ENCODE data around the gene L3MBTL4. TPM values are rescaled to one million over a fixed set of nuclear protein-coding genes. Genes with fewer than 3 reads are reported as not detected.
"Not testable (repeated sequence)": the region's sequence is repeated elsewhere in the genome, so short reads cannot be mapped to it uniquely, and the experiment has no call there.

Gene L3MBTL4
- total RNA-seq, 1 donor from 2014 or later = not detected

GRCh38 chr18:6281874-6282273 is 132.8 kb downstream of the L3MBTL4 start:
- Histone ChIP-seq H3K9me3 (no peaks in the 10 kb centered on the region), H3K27me3 (no peaks in the 10 kb centered on the region), H3K36me3 (no peaks in the 10 kb centered on the region), H3K4me1 (no peaks in the 10 kb centered on the region), H3K27ac (no peak overlapping the region), H3K4me3 (no peak overlapping the region)
- intact Hi-C loops (cut with DNase I) = loop anchor here (10.0 kb wide), 1 partner anchor 57 kb away; no protein-coding TSS in a partner anchor
- TF ChIP-seq CTCF (IDR thresholded peaks at IDR 0.05) = no peak
- DNase-seq (ENCODE audit: low spot score in 2 of 2) = no peak

- H3K4me1 ChIP-seq = no peaks in the 10 kb centered on the region
- H3K27ac ChIP-seq = no peak overlapping the region
- TF ChIP-seq CTCF (IDR thresholded peaks at IDR 0.05) = no peak
- intact Hi-C loops (cut with DNase I) = loop anchor here (10.0 kb wide), 1 partner anchor 55 kb away; no protein-coding TSS in a partner anchor
- no peaks in the 10 kb centered on the region for H3K27me3 ChIP-seq
- H3K4me3 ChIP-seq = no peak overlapping the region
- no peaks in the 10 kb centered on the region for H3K9me3 ChIP-seq
- H3K36me3 ChIP-seq = no peaks in the 10 kb centered on the region
- no peak for DNase-seq (ENCODE audit: low spot score in 2 of 2)
Measured at GRCh38 chr18:6280211-6280743, 134.4 kb downstream of the L3MBTL4 start.

- intact Hi-C loops (cut with DNase I) = no loop called here
- TF ChIP-seq CTCF (IDR thresholded peaks at IDR 0.05) = no peak
Measured at GRCh38 chr18:6279308-6279707, 135.4 kb downstream of the L3MBTL4 start.

GRCh38 chr18:6273423-6273822 is 141.3 kb downstream of the L3MBTL4 start:
- Histone ChIP-seq H3K4me1 (no peaks in the 10 kb centered on the region), H3K9me3 (no peaks in the 10 kb centered on the region), H3K27ac (no peak overlapping the region), H3K27me3 (no peaks in the 10 kb centered on the region), H3K36me3 (no peaks in the 10 kb centered on the region), H3K4me3 (no peak overlapping the region)
- no peak for DNase-seq (ENCODE audit: low spot score in 2 of 2)
- intact Hi-C loops (cut with DNase I) = no loop called here
- no peak for TF ChIP-seq CTCF (IDR thresholded peaks at IDR 0.05)

More at GRCh38 chr18:6279308-6279707, 135.4 kb downstream of the L3MBTL4 start:
- no peak overlapping the region for H3K4me3 ChIP-seq
- no peaks in the 10 kb centered on the region for H3K36me3 ChIP-seq
- no peaks in the 10 kb centered on the region for H3K27me3 ChIP-seq
- H3K9me3 ChIP-seq = no peaks in the 10 kb centered on the region
- no peak for DNase-seq (ENCODE audit: low spot score in 2 of 2)
- no peaks in the 10 kb centered on the region for H3K4me1 ChIP-seq
- no peak overlapping the region for H3K27ac ChIP-seq

- H3K27me3 ChIP-seq; intact Hi-C loops (cut with DNase I); H3K4me3 ChIP-seq; H3K9me3 ChIP-seq; H3K36me3 ChIP-seq; DNase-seq (ENCODE audit: low spot score in 2 of 2); H3K4me1 ChIP-seq; H3K27ac ChIP-seq: not testable (repeated sequence)
Measured at GRCh38 chr18:6272144-6272543, 142.6 kb downstream of the L3MBTL4 start.

- Histone ChIP-seq H3K9me3 (no peaks in the 10 kb centered on the region), H3K4me3 (no peak overlapping the region), H3K27me3 (no peaks in the 10 kb centered on the region), H3K36me3 (no peaks in the 10 kb centered on the region), H3K4me1 (no peaks in the 10 kb centered on the region), H3K27ac (no peak overlapping the region)
- DNase-seq (ENCODE audit: low spot score in 2 of 2) = no peak
- intact Hi-C loops (cut with DNase I) = no loop called here
- TF ChIP-seq CTCF (IDR thresholded peaks at IDR 0.05) = no peak
Measured at GRCh38 chr18:6271585-6271984, 143.1 kb downstream of the L3MBTL4 start.

All from ascending aorta (tissue), 2 donors.